ES-I3 (cell line): ENCODE results near the gene CAMTA1.
"Not testable (repeated sequence)": the region's sequence is repeated elsewhere in the genome, so short reads cannot be mapped to it uniquely, and the experiment has no call there.

Experiments
- H3K36me3 ChIP-seq: 2 replicates; pipeline ENCODE4 v1.6.1; 2013; ENCODE audit warnings: mild to moderate bottlenecking, low read length, control low read depth, moderate library complexity; ENCODE audit not compliant: insufficient read depth
- H3K4me1 ChIP-seq: 2 replicates; pipeline ENCODE4 v1.6.1; 2013; ENCODE audit warnings: mild to moderate bottlenecking, control low read depth, low read length; ENCODE audit not compliant: insufficient read depth
- H3K9ac ChIP-seq: 2 replicates; pipeline ENCODE4 v1.6.1; 2013; ENCODE audit warnings: low read depth, mild to moderate bottlenecking, low read length, moderate library complexity
- H3K9me3 ChIP-seq: 2 replicates; pipeline ENCODE4 v1.6.1; 2013; ENCODE audit warnings: mild to moderate bottlenecking, low read length, moderate library complexity; ENCODE audit not compliant: control insufficient read depth, insufficient read depth

Gene CAMTA1

DNA sequence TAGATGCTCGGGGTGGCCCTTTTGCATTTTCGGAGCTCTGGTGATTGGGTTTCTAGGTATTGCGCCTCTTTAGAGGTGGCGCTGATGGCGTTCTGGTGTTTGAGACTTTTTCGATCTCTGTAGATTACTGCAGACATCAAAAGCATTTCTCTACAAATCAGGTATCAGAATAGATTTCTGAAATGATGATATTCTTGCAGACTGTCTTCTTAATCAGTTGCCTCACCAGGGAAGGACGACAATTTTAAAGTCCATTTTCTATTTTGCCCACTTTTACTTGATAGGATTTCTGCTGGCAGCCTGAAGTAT is 920.6 kb downstream of the CAMTA1 start:
- peaks cover 6% of the 10 kb centered on the region; the same call in 1 of the 2 replicates for H3K4me1 ChIP-seq

GRCh38 chr1:7707527-7707926 is 922.3 kb downstream of the CAMTA1 start:
- Histone ChIP-seq H3K4me1 (no peaks in the 10 kb centered on the region; the same call in 1 of the 2 replicates), H3K9me3 (no peaks in the 10 kb centered on the region), H3K9ac (no peak overlapping the region), H3K36me3 (no peaks in the 10 kb centered on the region)

More for the DNA sequence above, 920.6 kb downstream of the CAMTA1 start:
- Histone ChIP-seq H3K36me3 (no peaks in the 10 kb centered on the region), H3K9me3 (no peaks in the 10 kb centered on the region), H3K9ac (no peak overlapping the region)

GRCh38 chr1:7708065-7708464 is 922.8 kb downstream of the CAMTA1 start:
- H3K9me3 ChIP-seq, H3K4me1 ChIP-seq, H3K36me3 ChIP-seq, H3K9ac ChIP-seq: not testable (repeated sequence)

DNA sequence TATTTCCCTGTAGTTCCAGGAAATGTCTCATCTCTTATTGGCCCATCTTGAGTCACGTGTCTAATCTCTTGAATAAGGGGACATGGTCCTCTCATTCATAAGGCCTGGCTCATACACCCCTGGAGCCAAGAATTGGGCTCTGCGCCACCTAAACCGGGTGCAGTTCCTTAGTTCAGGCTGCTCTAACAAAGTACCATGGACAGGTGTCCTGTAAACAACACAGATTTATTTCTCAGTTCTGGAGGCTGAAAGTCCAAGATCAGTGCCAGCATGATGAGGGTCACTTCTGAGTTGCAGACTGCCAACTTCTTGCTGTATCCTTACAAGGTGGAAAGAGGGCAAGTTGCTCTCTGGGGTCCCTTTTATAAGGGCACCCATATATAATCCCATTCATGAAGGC is 925.6 kb downstream of the CAMTA1 start:
- H3K9ac ChIP-seq: no peak overlapping the region
- no peaks in the 10 kb centered on the region for H3K9me3 ChIP-seq
- H3K4me1 ChIP-seq: no peaks in the 10 kb centered on the region
- no peaks in the 10 kb centered on the region for H3K36me3 ChIP-seq

- no peak overlapping the region for H3K9ac ChIP-seq
These were observed 927.6 kb downstream of the CAMTA1 start for GRCh38 chr1:7712731-7713323.

GRCh38 chr1:7716506-7716905 is 931.3 kb downstream of the CAMTA1 start:
- Histone ChIP-seq H3K9me3 (no peaks in the 10 kb centered on the region), H3K36me3 (no peaks in the 10 kb centered on the region), H3K4me1 (0 out of 2 replicates have a peak, but pooled peaks cover 5% of the 10 kb centered on the region), H3K9ac (no peak overlapping the region)

More at GRCh38 chr1:7712731-7713323, 927.6 kb downstream of the CAMTA1 start:
- Histone ChIP-seq H3K9me3 (no peaks in the 10 kb centered on the region), H3K4me1 (0 out of 2 replicates have a peak, but pooled peaks cover under 1% of the 10 kb centered on the region), H3K36me3 (no peaks in the 10 kb centered on the region)

DNA sequence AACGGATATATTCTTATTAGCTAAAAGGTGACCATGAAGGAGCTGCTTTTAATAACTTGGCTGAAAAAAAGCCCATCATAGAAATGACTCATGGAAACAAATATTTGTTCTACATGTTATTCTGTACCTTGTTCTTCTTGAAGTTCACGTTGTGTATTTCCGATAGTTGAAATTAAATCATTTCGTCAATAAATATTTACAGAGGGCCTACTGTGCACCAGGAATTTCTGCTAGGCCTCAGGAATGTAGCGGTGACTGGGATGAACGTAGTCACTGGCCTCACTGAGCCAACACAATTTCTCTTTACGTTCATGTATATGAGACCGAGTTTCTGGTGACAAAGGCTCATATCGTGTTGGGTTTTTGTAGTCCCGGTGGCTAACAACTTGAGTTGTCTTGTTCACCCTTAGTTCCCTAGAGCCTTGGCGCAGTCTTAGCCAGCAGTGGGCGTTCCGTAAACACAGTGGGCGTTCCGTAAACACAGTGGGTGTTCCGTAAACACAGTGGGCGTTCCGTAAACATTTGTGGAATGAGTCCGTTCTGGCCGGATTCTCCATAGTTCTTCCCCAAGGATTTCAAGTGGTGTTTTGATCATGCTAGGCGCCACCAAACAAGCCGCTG is 932.6 kb downstream of the CAMTA1 start:
- Histone ChIP-seq H3K9ac (no peak overlapping the region), H3K4me1 (0 out of 2 replicates have a peak, but pooled peaks cover 5% of the 10 kb centered on the region), H3K9me3 (no peaks in the 10 kb centered on the region), H3K36me3 (no peaks in the 10 kb centered on the region)

GRCh38 chr1:7719468-7720094 is 934.3 kb downstream of the CAMTA1 start:
- H3K4me1 ChIP-seq: 0 out of 2 replicates have a peak, but pooled peaks cover 5% of the 10 kb centered on the region
- no peaks in the 10 kb centered on the region for H3K9me3 ChIP-seq
- no peaks in the 10 kb centered on the region for H3K36me3 ChIP-seq
- no peak overlapping the region for H3K9ac ChIP-seq

GRCh38 chr1:7721940-7722669 is 936.9 kb downstream of the CAMTA1 start:
- H3K9me3 ChIP-seq: no peaks in the 10 kb centered on the region
- H3K36me3 ChIP-seq: no peaks in the 10 kb centered on the region
- H3K9ac ChIP-seq: no peak overlapping the region
- H3K4me1 ChIP-seq: 0 out of 2 replicates have a peak, but pooled peaks cover 5% of the 10 kb centered on the region

DNA sequence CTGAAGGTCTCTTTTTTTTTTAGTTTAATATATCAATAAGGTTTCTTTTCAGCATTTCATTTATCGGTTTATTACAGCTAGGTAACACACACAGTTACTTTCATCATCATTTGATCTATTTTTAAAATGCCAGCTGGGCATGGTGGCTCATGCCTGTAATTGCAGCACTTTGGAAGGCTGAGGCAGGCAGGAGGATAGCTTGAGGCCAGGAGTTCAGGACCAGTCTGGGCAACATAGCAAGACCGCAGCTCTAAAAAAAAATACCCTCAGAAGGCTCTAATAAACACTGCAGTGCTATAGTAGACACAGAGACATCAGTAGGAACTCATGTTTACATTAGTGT is 937.4 kb downstream of the CAMTA1 start:
- Histone ChIP-seq H3K9ac (no peak overlapping the region), H3K4me1 (0 out of 2 replicates have a peak, but pooled peaks cover 5% of the 10 kb centered on the region), H3K36me3 (no peaks in the 10 kb centered on the region), H3K9me3 (no peaks in the 10 kb centered on the region)

DNA sequence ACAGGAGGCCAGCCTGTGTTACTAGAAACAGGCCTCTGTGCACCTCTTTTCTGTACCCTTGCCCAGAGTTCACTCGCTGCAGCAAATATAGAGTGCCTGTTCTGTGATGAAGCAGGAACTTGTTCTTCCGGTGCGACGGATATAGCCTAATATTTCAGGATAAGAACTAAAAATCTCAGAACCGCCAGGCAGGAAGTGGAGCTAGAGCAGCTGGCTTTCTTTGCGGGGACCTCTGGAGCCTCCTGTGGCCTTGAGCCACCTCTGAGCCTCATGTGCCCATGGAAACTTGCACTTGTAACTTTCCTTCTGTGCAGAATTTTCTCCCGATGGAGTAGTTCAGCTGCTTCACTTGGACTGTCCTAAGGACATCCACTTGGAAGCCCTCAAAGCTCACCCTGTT is 941.4 kb downstream of the CAMTA1 start:
- H3K9ac ChIP-seq: no peak overlapping the region
- no peaks in the 10 kb centered on the region for H3K36me3 ChIP-seq
- no peaks in the 10 kb centered on the region for H3K9me3 ChIP-seq
- H3K4me1 ChIP-seq: no peaks in the 10 kb centered on the region

- Histone ChIP-seq H3K9me3 (no peaks in the 10 kb centered on the region), H3K36me3 (no peaks in the 10 kb centered on the region), H3K9ac (no peak overlapping the region), H3K4me1 (no peaks in the 10 kb centered on the region)
These were observed 942.7 kb downstream of the CAMTA1 start for GRCh38 chr1:7727809-7728471.

GRCh38 chr1:7729761-7730160 is 944.5 kb downstream of the CAMTA1 start:
- Histone ChIP-seq H3K4me1 (no peaks in the 10 kb centered on the region), H3K36me3 (no peaks in the 10 kb centered on the region), H3K9ac (no peak overlapping the region), H3K9me3 (no peaks in the 10 kb centered on the region)

DNA sequence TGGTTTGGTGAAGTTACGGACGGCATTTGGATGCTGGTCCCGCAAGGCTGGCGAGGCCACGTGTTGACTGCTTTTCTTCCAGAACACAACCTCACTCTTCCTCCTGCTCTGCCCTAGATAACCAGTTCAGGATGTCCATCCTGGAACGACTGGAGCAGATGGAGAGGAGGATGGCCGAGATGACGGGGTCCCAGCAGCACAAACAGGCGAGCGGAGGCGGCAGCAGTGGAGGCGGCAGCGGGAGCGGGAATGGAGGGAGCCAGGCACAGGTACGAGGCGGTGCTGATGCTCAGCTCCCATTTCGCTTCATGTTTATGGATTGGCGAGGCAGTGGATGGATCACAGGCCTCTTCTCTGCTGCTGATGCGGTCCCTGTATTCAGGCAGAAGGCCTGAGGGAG is 947.1 kb downstream of the CAMTA1 start:
- Histone ChIP-seq H3K4me1 (no peaks in the 10 kb centered on the region), H3K9ac (no peak overlapping the region), H3K9me3 (no peaks in the 10 kb centered on the region), H3K36me3 (no peaks in the 10 kb centered on the region)
